Osteocyte (in vitro differentiated cells): ENCODE results near the gene EEF2KMT. TPM values are rescaled to one million over a fixed set of nuclear protein-coding genes. Genes with fewer than 3 reads are reported as not detected.
A peak's percentile ranks its signal among the peaks of the same experiment; 100 is the strongest.

Source experiments
- DNase-seq: peaks from one replicate; pipeline ENCODE4 v3.0.0; 2021; ENCODE audit warnings: mixed read lengths; ENCODE audit not compliant: unreplicated experiment; ENCODE audit errors: extremely low spot score
- H3K27ac Mint-ChIP-seq: one replicate; pipeline ENCODE4 v1.8.0; 2021; ENCODE audit warnings: mild to moderate bottlenecking, mixed read lengths; ENCODE audit not compliant: unreplicated experiment
- H3K27me3 Mint-ChIP-seq: one replicate; pipeline ENCODE4 v1.8.0; 2021; ENCODE audit warnings: mixed read lengths; ENCODE audit not compliant: unreplicated experiment
- H3K36me3 Mint-ChIP-seq: one replicate; pipeline ENCODE4 v1.8.0; 2021; ENCODE audit warnings: mixed read lengths; ENCODE audit not compliant: unreplicated experiment
- H3K4me1 Mint-ChIP-seq: one replicate; pipeline ENCODE4 v1.8.0; 2021; ENCODE audit warnings: mixed read lengths; ENCODE audit not compliant: unreplicated experiment
- H3K4me3 Mint-ChIP-seq: one replicate; pipeline ENCODE4 v1.8.0; 2021; ENCODE audit warnings: mild to moderate bottlenecking, moderate library complexity, mixed read lengths; ENCODE audit not compliant: unreplicated experiment
- H3K9me3 Mint-ChIP-seq: one replicate; pipeline ENCODE4 v1.8.0; 2021; ENCODE audit warnings: mixed read lengths; ENCODE audit not compliant: unreplicated experiment
- total RNA-seq: library from RNA; stranded (reverse); gene quantifications from 2 replicates; pipeline ENCODE4 v1.2.1, GENCODE V29; 2021
- TF ChIP-seq, protein P1 (sequence below): fragments of 200-600 bp; sonication (generic); IDR thresholded peaks from 2 replicates; pipeline ENCODE4 v1.5.0; 2021; ENCODE audit warnings: antibody characterized with exemption, mild to moderate bottlenecking, moderate library complexity

The EEF2KMT gene
- total RNA-seq, 1 donor from 2014 or later: 9.3 TPM

DNA sequence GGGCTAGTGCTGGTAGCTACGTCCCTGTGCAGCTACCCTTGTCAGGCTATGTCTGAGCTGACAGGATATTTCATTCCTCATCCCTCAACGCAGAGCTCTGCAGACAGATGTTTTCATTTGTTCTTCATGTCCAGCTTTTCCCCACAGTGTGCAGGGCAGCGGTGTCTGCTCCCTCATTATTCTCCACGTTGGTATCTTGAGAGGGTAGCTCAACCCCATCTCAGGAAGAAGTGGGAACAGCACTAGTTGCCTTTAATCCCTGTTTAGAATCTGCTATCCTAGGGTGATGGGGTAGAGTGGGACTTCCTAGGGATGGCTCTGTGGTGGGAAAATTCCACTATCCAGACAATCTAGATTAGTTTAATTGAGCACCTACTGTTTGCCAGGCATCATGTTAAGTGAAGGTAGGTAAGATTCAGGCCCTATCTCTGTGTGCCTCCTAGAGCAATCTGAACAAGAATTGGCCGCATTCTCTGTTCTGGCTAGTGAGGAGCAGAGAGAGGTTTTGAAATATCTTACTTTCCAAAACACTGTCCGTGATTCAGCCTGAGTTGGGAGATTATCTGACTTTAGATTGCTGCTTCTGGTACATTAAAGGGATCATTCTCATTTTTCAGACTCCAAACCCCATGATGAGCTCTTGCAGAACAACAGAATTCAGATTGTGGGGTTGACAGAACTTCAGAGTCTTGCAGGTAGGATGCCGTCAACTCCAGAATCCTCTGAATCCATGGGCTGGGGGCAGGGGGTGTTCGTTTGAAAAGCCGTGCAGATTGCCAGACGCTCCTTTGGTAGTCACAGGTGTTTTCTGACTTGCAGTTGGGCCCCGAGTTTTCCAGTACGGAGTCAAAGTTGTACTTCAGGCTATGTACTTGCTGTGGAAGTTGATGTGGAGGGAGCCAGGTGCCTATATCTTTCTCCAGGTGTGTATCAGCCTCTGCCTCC is 25.0 kb downstream of the EEF2KMT start:
- Mint-ChIP-seq H3K4me1 (peaks cover 16% of the 10 kb centered on the region), H3K27ac (peak overlapping the region; percentile 88), H3K9me3 (no peaks in the 10 kb centered on the region), H3K36me3 (peaks cover 12% of the 10 kb centered on the region), H3K27me3 (peaks cover 5% of the 10 kb centered on the region), H3K4me3 (peak overlapping the region; percentile 92)
- TF ChIP-seq, protein P1, sequence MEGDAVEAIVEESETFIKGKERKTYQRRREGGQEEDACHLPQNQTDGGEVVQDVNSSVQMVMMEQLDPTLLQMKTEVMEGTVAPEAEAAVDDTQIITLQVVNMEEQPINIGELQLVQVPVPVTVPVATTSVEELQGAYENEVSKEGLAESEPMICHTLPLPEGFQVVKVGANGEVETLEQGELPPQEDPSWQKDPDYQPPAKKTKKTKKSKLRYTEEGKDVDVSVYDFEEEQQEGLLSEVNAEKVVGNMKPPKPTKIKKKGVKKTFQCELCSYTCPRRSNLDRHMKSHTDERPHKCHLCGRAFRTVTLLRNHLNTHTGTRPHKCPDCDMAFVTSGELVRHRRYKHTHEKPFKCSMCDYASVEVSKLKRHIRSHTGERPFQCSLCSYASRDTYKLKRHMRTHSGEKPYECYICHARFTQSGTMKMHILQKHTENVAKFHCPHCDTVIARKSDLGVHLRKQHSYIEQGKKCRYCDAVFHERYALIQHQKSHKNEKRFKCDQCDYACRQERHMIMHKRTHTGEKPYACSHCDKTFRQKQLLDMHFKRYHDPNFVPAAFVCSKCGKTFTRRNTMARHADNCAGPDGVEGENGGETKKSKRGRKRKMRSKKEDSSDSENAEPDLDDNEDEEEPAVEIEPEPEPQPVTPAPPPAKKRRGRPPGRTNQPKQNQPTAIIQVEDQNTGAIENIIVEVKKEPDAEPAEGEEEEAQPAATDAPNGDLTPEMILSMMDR: no peak
- DNase-seq: no peak

DNA sequence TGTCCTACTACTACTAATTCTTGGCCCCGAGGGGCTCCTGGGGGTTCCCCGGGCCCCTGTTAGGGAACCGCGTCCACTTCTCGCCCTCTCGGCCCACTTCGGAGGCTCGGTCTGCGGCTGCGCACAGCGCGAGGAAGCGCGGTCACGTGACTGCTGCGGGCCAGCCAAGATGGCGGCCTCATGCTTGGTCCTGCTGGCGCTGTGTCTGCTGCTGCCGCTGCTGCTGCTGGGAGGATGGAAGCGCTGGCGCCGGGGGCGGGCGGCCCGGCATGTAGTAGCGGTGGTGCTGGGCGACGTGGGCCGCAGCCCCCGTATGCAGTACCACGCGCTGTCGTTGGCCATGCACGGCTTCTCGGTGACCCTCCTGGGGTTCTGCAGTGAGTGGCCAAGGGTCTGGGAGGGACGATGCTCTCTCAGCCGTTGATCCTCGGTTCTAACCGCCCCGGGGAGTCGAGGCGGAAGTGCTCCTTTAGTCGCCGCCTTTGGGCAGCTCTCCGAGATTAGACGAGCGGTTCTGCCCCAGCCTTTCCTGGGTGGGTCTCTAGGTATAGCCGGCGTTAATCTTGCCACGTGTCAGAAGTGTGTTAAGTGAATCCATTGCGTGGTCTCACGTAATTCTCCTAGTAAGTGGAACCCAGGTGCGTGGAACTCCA is 25.8 kb downstream of the EEF2KMT start, which contains the start of gene ALG1:
Gene ALG1, plus strand, starts transcription at position 163 of the 653 bp plus-strand sequence. Its CDS starts 7 bp downstream, at position 170.
- H3K4me1 Mint-ChIP-seq: peaks cover 16% of the 10 kb centered on the region
- peaks cover 12% of the 10 kb centered on the region for H3K36me3 Mint-ChIP-seq
- peak within 1 kb of the TSS; percentile 92 for H3K4me3 Mint-ChIP-seq
- H3K27me3 Mint-ChIP-seq: peaks cover 13% of the 10 kb centered on the region
- TF ChIP-seq, protein P1: no peak
- no peaks in the 10 kb centered on the region for H3K9me3 Mint-ChIP-seq
- H3K27ac Mint-ChIP-seq: peak within 1 kb of the TSS; percentile 88
- peak; percentile 97 for DNase-seq

DNA sequence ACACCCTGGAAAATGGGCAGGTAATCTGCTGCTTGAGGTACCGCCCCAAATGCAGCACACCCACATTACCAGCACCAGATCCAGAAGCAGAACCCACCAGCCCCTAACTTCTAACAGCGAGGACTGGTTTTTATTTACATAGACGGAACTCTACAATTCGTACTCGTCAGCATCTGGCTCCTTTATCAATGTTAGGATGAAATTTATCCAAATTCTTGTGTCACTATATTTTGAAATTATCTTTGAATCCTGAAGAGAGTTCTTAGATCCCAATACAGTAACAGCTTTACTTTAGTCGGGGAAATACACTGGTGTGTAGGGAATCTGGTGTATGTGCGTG is 26.3 kb downstream of the EEF2KMT start:
- no peak for DNase-seq
- TF ChIP-seq, protein P1: no peak
- Mint-ChIP-seq H3K9me3 (no peaks in the 10 kb centered on the region), H3K27me3 (peaks cover 16% of the 10 kb centered on the region), H3K4me3 (peak overlapping the region; percentile 92), H3K27ac (peak overlapping the region; percentile 88), H3K36me3 (peaks cover 12% of the 10 kb centered on the region), H3K4me1 (peaks cover 16% of the 10 kb centered on the region)

DNA sequence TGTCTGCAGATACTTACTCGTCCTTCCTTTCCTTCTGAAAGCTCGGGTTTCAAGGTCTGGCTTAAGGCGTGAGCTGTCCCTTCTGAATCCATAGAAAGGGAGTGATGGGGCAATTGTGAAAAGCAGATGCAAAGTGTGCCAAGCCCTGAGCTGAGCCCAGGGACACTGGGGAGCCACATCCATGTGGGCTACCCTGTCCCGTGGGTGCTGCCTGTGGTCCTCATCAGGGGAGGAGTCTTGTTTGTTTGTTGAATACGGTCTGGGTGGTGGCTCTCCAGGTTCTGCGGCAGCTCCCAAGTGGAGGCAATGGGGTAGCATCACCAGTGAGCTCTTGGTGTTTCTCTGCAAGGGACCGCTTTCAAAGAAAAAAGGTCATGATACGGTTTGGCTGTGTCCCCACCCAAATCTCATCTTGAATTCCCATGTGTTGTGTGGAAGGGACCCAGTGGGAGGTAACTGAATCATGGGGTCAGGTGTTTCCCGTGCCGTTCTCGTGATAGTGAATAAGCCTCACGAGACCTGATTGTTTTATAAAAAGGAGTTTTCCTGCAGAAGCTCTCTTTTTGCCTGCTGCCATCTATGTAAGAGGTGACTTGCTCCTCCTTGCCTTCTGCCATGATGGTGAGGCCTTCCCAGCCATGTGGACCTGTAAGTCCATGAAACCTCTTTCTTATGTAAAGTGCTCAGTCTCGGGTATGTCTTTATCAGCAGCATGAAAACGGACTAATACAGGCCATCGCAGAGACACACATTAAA is 27.0 kb downstream of the EEF2KMT start:
- TF ChIP-seq, protein P1: no peak
- Mint-ChIP-seq H3K27me3 (peaks cover 18% of the 10 kb centered on the region), H3K27ac (peak overlapping the region; percentile 88), H3K36me3 (peaks cover 9% of the 10 kb centered on the region), H3K4me1 (peaks cover 16% of the 10 kb centered on the region), H3K9me3 (no peaks in the 10 kb centered on the region), H3K4me3 (peak overlapping the region; percentile 32)
- no peak for DNase-seq
